Right ventricle myocardium superior (tissue), 1 donor: Measurements from ENCODE around the gene SESN3. TPM values are rescaled to one million over a fixed set of nuclear protein-coding genes. Genes with fewer than 3 reads are reported as not detected.

Experiments used
- ATAC-seq: fragments of 200-7000 bp; cut with Tn5 transposase; one replicate; pipeline ENCODE4 v1.9.1; 2020; ENCODE audit warnings: mild to moderate bottlenecking; ENCODE audit not compliant: poor library complexity
- DNase-seq: peaks from one replicate; pipeline ENCODE4 v3.0.0-alpha.2; 2020
- intact Hi-C: fragments of 100-400 bp; cut with DNase I; formaldehyde crosslinking; loops from one replicate; pipeline ENCODE4 v1.11.2; 2022
- total RNA-seq: library from RNA; stranded (reverse); fragmentation: NEBNext Ultra II Directional; extraction: Animal tissue kit (Norgen Biotek cat#: 25700); gene quantifications from one replicate; pipeline ENCODE4 v1.2.1, GENCODE V29; 2021
- donor health status: DM: no; HTN: yes; CAD: no; lungs with severe emphysema.

The SESN3 gene
- total RNA-seq, 1 donor from 2014 or later, result 4.8 TPM

GRCh38 chr11:95161248-95161647, 69.8 kb downstream of the SESN3 start:
- ATAC-seq (no peak), DNase-seq (no peak)
- intact Hi-C loops, result no loop called here

- no peak for ATAC-seq
- DNase-seq, result no peak
- intact Hi-C loops, result no loop called here
Measured at GRCh38 chr11:95157824-95158223, 73.2 kb downstream of the SESN3 start.

GRCh38 chr11:95156916-95157541, 74.0 kb downstream of the SESN3 start:
- peak; percentile 59 for DNase-seq
- ATAC-seq, result peak; percentile 85
- intact Hi-C loops, result no loop called here

DNA sequence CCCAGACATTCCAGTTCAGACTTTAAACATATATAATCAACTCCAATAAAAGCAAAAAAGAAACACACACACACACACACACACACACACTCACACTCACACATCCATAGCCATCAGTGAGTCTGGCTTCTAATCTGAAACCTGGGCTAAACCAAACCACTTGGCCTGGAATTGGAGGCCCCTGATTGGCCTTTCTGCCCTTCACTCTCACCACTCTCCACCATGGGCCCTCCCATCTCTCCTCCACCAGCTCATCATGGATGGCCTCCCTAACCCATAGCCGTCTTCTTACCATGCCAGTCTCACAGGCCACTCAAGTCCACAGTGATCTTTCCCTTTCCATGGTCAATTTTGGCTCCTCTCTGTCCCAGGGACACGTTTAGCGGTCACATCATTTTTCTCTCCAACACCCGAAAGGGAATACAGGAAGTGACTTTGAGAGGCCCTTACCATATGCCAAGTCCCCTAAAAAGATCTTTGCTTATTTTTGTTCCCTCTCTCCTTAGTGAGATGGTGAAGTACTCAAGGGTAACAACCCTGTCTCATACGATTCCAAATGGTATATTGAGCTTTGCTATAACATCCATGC, 74.8 kb downstream of the SESN3 start:
- DNase-seq, result no peak
- intact Hi-C loops, result no loop called here
- no peak for ATAC-seq

DNA sequence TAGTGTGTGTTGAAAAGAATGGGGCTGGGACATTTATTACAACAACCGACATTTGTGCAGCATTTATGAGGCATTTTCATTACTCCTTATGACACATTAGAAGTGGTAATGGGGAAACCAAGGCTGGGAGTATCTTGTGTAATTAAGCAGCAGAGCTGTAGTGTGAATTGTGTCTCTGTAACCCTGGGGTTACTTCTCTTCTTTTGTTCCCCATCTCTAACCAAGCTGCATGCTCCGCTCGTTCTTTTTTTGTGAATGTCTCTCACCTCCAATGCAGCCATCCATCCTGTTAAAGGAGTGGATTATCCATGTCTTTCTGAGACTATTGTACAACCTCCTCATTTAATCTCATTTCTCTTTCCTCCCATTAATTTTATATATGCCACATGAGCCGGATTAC, 75.6 kb downstream of the SESN3 start:
- ATAC-seq (no peak), DNase-seq (no peak)
- intact Hi-C loops, result loop anchor here (2.0 kb wide), 1 partner anchor 549 kb away; no protein-coding TSS in a partner anchor

DNA sequence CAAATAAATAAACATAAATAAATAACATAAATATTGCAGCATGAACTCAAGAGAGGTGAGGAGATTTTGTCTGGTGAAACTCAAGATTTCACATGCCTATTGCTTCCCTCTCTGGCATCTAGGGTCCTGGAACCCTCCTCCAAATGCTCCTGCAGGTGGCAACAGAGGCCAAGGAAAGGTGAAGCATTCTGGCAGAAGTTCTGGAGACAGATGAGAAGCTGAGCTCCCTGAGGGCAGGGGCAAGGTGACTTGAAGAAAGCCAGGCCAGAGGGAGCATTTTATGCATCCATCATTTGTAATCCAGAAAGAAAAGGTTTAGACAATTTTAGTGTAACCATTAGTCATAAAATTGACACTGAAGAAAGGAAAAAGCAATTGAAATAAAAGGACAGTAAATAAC, 76.5 kb downstream of the SESN3 start:
- DNase-seq, result no peak
- intact Hi-C loops, result loop anchor here (2.0 to 5.0 kb wide), 2 partner anchors 182 to 550 kb away; partner anchors contain the start of genes CWC15 and KDM4D
- no peak for ATAC-seq

DNA sequence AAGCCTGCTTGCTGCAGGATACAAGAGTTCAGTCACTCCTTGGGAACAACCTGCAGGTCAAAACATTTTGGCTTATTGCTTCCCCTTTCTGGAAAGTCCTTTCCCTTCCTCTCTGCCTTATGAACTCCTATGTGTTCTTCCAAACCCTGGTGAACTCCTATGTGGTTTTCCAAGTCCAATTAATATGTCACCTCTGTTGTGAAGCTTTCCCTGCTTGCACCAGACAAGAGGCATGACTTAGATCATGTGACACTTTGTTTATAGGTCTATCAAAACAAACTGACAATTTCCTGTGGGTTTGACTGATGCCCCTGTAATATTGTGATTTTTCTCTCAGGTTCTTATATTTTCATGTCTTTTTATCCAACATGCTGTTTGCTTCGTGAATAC, 77.2 kb downstream of the SESN3 start:
- DNase-seq (no peak), ATAC-seq (no peak)
- intact Hi-C loops, result loop anchor here (2.0 to 5.0 kb wide), 2 partner anchors 182 to 551 kb away; partner anchors contain the start of genes CWC15 and KDM4D

- DNase-seq (no peak), ATAC-seq (no peak)
- intact Hi-C loops, result loop anchor here (5.0 kb wide), 1 partner anchor 181 kb away; the partner anchor contains the start of genes CWC15 and KDM4D
Measured at GRCh38 chr11:95152876-95153856, 77.8 kb downstream of the SESN3 start.

DNA sequence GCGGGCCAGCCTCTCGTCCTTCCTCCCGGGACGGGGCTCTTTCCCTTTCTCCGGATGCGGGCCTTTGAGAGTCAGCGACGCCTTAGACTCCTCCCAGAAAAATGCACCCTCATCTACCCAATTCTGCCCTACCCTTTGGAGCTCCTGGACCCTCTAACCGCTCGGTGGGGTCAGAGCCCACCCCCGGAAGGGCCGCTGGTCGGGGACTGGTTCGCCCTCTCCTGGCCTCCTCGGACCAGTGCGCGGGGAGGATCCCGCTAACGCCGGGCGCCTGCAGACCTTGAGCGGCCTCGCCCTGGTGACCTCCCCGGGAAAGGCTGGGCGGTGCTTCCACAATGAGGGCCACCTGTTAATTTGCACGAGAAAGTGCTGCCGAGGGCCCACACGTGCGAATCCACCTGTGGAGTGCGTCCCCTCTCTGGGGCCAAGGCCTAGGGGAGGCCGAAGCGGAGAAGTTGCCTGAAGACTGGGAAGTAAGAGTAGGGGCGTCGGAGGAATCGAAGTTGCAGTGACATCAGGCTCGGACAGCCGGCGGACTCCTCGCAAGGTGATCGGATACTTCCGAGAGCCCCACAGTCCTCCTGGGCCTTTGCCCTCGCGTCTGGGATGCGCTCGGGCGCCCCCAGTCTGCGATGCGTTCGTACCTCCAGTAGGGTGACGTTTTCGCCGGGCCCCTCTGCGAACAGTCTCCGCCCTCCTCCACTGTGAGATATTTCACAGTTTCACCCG, 79.9 kb downstream of the SESN3 start:
- intact Hi-C loops, result loop anchor here (2.0 to 5.0 kb wide), 3 partner anchors 82 to 612 kb away; partner anchors contain the start of genes CWC15 and KDM4D
- DNase-seq, result peak; percentile 92
- ATAC-seq, result peak; percentile 96

DNA sequence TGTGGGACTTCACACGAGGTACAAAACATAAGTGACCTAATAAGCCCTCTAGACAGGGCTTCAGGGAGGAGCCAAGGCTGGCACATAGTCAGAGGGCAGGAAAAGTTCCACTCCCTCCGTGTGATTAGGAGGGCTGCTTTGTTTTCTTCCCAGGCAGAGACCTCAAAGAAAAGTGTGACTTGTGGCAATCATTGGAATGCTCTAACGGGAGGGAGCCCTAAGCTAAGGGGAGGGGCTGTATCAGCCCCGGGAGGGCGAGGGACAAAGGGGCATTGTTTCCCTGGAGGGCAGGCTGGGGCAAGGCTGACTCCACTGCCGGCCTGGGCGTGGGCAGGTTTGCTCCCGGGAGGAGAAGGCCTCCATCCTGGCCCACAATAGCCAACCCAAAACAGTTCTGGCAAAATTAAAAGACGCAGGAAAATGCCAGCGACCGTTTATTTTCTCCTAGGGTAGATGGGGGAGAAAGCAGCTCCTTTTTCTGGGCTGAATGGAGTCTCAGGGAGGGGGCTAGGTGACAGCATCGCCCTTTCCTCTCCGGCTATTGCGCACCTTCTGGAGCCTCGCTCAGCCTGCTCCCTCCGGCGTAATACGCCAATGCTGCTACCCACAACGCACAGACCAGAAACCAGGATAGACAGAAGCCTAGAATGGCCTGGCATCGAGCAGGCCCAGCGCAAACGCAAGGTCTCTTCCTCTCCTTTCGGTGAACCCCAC, 81.2 kb downstream of the SESN3 start:
- intact Hi-C loops, result loop anchor here (2.0 to 5.0 kb wide), 3 partner anchors 81 to 613 kb away; partner anchors contain the start of genes CWC15 and KDM4D
- DNase-seq (peak; percentile 54), ATAC-seq (no peak)

DNA sequence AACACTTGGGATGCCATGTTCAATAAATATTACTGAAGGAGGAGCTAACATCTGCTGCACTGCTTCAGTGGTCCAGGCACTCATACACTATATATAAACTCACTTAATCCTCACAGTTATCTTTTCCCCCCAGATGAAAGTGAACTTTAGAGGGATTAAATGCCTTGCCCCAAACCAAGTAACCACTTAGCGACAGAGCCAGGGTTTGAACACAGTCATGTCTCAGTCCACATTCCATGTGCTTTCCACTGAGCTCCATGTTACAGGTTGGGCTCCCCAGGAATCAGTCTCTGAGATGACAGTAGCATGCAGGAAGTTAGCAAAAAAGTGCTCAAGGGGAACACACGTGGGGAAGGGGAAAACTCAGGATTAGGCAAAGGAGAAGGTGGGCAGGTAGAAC, 82.1 kb downstream of the SESN3 start:
- DNase-seq (no peak), ATAC-seq (no peak)
- intact Hi-C loops, result no loop called here

- ATAC-seq, result no peak
- intact Hi-C loops, result no loop called here
- DNase-seq, result no peak
Measured at GRCh38 chr11:95148406-95148805, 82.6 kb downstream of the SESN3 start.

DNA sequence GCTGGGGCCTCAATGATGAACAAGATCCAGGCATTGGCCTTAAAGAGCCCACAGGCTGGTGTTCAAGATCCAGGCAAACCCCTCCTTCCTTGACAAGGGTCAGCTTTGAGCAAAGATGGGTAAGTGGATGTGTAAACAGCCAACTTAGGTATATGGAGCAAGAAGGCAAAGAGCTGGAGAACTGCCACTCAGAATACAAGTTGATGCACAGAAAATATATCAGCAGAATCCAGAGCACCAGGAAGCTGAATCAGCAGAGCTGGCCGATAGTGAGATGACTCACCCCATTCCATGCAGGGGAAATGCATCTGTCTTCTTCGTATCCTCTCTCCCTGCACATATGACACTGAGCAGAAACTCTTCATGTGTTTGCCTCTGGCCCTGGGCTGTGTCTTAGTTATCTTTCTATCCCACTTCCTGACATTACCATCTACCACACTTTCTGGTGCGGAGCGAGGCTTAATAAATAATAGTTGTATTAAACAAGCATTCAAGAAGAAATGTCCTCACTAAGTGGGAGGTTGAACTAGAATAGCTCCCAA, 83.6 kb downstream of the SESN3 start:
- ATAC-seq (no peak), DNase-seq (no peak)
- intact Hi-C loops, result no loop called here

DNA sequence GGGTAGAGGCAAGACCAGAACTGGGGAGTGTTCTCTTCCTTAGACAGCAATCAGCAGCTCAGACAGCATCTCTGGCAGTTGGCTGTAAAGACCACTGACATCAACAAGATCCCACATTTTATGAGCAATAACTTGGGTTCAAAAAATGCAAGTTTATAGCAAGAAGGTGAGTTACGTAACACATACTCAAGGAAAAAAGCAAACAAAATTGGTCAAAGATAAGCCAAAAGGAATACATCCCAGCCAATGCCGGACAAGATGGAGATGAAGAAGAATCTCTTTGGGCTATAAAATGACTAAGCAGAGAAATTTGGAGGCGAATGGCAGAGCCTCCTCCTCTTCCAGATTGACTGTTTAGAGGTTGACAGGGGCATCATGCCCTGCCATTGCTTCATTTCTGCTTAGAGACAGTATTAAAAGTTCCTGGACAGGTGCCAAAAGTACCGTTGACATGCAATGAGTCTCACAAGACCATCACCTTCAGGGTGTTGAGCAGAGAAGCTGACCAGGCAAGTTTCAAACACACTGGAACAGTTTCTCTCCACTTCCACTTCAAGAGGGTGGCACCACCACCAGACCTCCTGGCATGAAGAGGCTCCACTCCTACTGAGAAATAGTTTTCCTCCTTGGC, 85.5 kb downstream of the SESN3 start:
- ATAC-seq (no peak), DNase-seq (no peak)
- intact Hi-C loops, result no loop called here

GRCh38 chr11:95144313-95145235, 86.4 kb downstream of the SESN3 start:
- no peak for ATAC-seq
- intact Hi-C loops, result no loop called here
- DNase-seq, result no peak

DNA sequence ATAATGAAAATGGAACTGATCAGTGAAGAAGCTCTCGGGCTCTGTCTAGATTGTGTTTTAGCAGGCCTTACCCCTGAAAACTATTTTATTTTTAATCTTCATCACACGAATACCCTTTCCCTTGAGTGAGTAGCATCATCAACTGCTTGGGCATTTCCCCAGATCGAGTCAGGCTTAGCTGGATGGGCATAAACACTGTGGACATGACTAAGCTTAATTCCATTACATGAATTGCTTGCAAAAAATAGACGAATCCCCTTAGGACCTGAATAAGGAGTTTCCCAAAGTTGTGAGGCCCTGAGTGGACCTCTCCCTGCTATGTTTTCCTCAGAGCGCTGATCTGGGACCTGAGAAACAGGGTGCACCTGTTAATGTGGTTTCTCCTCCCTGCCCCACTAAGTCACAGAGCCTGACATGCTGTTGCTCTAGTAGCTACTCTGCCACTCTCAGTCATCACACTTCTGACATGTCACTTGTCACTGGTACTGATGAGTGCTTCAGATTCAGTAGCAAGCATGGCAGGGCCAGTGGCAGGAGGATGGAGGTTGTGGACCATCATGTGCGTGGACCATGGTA, 87.8 kb downstream of the SESN3 start:
- no peak for ATAC-seq
- no peak for DNase-seq
- intact Hi-C loops, result no loop called here
